ENCODE results near the gene SLC35D1.

SLC35D1 gene

DNA sequence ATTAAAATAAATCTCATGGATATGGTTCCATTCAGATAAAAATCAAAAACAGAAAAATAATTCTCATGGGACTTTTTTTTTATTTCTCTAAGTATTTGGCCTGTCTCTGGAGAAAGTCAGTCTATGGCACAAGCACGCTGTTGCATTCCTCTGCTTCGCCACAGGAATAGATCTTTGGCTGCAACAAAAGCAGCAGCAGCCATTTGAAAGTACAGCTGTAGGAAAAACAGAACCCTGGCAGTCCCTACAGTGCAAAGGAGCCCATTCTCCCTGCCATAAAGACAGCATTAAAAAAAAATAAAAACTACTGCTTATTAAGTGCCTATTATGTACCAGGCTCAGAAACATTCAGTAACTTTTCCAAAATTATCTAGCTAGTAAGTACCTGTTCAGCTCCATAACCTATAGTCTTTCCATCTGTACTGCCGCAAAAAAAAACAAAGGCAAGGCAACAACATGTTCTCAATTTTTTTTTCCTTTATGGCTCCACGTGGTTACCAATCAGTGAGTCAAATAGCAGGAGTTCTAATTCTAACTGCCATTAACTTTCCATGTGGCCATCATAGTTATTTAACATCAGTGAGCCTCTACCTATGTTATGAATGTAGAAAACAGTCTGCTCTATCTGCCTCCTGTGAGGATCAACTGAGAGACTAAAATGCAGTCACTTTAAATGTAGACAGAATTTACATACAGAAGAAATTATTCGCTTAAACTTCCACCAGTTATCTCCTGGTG lies 22.7 kb downstream of the SLC35D1 start:
- Histone ChIP-seq H3K36me3 (peaks cover 5% of the 10 kb centered on the region), H3K27me3 (ENCODE audit: insufficient read depth, low read depth, severe bottlenecking) (no peaks in the 10 kb centered on the region), H3K4me3 (ENCODE audit: low read depth, low read length) (no peak overlapping the region), H3K9me3 (ENCODE audit: severe bottlenecking) (no peaks in the 10 kb centered on the region), H3K27ac (no peak overlapping the region)
- TF ChIP-seq, protein P1, sequence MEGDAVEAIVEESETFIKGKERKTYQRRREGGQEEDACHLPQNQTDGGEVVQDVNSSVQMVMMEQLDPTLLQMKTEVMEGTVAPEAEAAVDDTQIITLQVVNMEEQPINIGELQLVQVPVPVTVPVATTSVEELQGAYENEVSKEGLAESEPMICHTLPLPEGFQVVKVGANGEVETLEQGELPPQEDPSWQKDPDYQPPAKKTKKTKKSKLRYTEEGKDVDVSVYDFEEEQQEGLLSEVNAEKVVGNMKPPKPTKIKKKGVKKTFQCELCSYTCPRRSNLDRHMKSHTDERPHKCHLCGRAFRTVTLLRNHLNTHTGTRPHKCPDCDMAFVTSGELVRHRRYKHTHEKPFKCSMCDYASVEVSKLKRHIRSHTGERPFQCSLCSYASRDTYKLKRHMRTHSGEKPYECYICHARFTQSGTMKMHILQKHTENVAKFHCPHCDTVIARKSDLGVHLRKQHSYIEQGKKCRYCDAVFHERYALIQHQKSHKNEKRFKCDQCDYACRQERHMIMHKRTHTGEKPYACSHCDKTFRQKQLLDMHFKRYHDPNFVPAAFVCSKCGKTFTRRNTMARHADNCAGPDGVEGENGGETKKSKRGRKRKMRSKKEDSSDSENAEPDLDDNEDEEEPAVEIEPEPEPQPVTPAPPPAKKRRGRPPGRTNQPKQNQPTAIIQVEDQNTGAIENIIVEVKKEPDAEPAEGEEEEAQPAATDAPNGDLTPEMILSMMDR (IDR thresholded peaks at IDR 0.05; ENCODE audit: low read depth, low read length), result no peak
- DNase-seq, result no peak

DNA sequence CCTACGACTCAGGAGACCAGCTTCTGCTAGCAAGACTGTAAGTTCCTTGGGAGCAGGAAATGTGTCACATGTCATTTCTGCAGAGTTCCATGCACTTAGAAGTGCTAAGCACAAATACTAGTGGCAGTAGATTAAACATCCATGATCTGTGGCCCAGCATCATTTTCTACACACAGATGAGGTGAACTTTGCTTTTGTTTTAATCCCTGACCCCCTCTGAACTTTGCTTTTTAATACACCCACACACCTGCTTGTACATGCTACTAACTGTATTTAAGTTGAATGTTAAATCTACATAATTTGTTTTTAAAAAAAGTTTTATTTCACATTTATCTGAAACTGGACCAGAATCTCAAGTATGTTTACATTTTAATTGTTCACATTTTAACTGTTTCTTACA lies 24.5 kb downstream of the SLC35D1 start:
- no peak overlapping the region for H3K27ac ChIP-seq
- TF ChIP-seq, protein P1 (IDR thresholded peaks at IDR 0.05; ENCODE audit: low read depth, low read length), result no peak
- no peaks in the 10 kb centered on the region for H3K9me3 ChIP-seq (ENCODE audit: severe bottlenecking)
- no peaks in the 10 kb centered on the region; the same call in 1 of the 2 replicates for H3K36me3 ChIP-seq
- H3K4me3 ChIP-seq (ENCODE audit: low read depth, low read length), result no peak overlapping the region
- H3K27me3 ChIP-seq (ENCODE audit: insufficient read depth, low read depth, severe bottlenecking), result no peaks in the 10 kb centered on the region
- DNase-seq, result no peak

DNA sequence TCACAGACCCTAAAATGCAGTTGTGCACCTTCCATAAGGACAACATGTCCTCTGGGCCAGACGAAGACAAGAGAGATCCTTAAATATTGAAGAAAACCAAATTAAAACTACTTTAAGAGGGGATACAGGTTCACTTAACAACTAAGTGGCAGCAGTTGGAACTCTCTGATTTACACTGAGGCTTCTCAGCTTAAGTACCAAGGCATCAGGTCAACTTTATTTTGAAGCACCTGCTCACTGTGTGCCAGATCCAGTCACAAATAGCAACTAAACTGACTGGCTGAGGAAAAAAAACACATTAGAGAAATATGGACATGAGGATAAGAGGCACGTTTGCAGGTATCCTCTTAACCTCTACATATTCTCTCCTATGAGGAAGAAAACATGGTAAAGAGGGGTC lies 33.2 kb downstream of the SLC35D1 start:
- TF ChIP-seq, protein P1 (IDR thresholded peaks at IDR 0.05; ENCODE audit: low read depth, low read length), result no peak
- DNase-seq, result no peak
- H3K36me3 ChIP-seq, result peaks cover 11% of the 10 kb centered on the region

DNA sequence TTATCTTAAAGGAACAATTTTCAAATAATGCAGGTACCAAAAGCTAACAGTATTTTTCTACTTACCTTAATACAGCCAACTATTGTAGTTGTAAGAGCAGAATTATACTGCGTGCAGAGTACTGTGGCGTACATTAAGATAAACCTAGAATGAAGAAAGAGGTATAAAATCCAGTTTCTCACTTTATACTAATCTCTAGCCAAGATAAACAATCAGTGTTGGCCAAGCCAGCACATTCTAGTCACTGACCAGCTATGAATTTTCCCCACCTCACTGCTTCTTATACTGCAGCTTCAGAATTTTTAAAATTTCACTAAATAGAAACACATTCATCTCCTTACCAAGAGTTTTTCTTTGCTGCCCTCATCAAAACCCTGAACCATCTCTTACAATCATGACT lies 33.6 kb downstream of the SLC35D1 start:
- TF ChIP-seq, protein P1 (IDR thresholded peaks at IDR 0.05; ENCODE audit: low read depth, low read length), result no peak
- H3K27ac ChIP-seq, result no peak overlapping the region
- H3K4me3 ChIP-seq (ENCODE audit: low read depth, low read length), result no peak overlapping the region
- H3K9me3 ChIP-seq (ENCODE audit: severe bottlenecking), result no peaks in the 10 kb centered on the region
- no peak for DNase-seq
- no peaks in the 10 kb centered on the region for H3K27me3 ChIP-seq (ENCODE audit: insufficient read depth, low read depth, severe bottlenecking)
- peaks cover 11% of the 10 kb centered on the region for H3K36me3 ChIP-seq

More for the DNA sequence above, 33.2 kb downstream of the SLC35D1 start:
- Histone ChIP-seq H3K9me3 (ENCODE audit: severe bottlenecking) (no peaks in the 10 kb centered on the region), H3K27me3 (ENCODE audit: insufficient read depth, low read depth, severe bottlenecking) (no peaks in the 10 kb centered on the region), H3K27ac (no peak overlapping the region), H3K4me3 (ENCODE audit: low read depth, low read length) (no peak overlapping the region)

DNA sequence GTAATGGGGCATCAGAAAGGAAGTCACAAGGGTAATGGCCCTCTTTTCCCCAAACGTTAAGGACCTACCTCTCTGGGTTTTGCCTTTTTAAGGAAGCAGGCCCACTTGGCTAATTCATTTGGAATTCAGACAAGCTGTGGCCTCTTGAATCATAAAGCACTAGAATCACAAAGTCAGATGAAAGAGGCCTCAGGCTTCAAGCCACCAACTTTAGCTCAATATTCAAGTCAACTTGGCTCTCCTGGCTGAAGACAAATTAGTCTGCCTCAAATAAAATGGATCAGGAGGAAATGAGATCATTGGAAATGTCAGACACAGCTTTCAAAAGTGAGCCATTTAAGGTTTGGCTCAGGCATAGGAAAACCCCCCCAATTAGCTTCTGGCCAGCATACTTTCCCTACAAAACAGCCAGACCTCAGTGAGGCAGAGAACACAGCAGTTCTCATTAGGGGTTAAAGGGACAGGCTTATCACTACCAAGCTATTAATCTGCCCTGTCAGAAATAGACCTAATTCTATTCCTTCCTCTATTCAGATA lies 34.3 kb downstream of the SLC35D1 start:
- Histone ChIP-seq H3K4me3 (ENCODE audit: low read depth, low read length) (no peak overlapping the region), H3K27me3 (ENCODE audit: insufficient read depth, low read depth, severe bottlenecking) (no peaks in the 10 kb centered on the region), H3K9me3 (ENCODE audit: severe bottlenecking) (no peaks in the 10 kb centered on the region), H3K36me3 (peaks cover 11% of the 10 kb centered on the region), H3K27ac (no peak overlapping the region)
- no peak for DNase-seq
- TF ChIP-seq, protein P1 (IDR thresholded peaks at IDR 0.05; ENCODE audit: low read depth, low read length), result no peak
